GM21786 (cell line): Measurements from ENCODE around the gene DUOX1.

Experiments
- ATAC-seq: cut with Tn5 transposase; IDR thresholded peaks from one replicate; pipeline ENCODE4 v1.9.1; 2021; ENCODE audit not compliant: unreplicated experiment

The DUOX1 gene

GRCh38 chr15:45166834-45167630, 37.2 kb downstream of the DUOX1 start:
- peak; percentile 92 for ATAC-seq

DNA sequence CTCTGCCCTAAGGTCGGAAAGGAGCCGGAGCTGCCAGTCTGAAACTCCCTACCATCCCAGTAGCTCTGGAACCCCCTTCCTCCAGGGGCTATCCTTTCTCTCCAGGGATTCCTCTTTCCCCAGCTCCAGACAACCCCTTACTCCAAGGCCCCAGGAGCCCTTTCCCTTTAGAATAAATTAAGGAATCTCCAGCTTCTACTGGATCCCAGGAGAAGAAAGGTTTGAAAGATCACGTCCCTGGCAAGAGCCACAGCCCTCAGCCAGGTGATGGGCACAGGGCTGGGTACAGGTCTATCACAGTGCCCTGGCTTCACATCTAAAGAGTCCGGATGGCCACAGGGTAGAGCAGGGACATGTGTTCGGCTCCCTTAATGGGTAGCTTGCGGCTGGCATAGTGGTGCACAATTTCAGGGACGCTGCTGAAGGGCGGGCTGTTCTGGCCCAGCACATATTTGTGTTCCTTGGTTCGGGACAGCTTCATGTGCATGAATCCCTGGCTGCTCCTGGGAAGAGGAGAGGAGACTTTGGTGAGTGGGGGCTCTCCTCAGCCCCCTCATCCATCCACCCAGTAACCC, 37.9 kb downstream of the DUOX1 start:
- ATAC-seq, result no peak

DNA sequence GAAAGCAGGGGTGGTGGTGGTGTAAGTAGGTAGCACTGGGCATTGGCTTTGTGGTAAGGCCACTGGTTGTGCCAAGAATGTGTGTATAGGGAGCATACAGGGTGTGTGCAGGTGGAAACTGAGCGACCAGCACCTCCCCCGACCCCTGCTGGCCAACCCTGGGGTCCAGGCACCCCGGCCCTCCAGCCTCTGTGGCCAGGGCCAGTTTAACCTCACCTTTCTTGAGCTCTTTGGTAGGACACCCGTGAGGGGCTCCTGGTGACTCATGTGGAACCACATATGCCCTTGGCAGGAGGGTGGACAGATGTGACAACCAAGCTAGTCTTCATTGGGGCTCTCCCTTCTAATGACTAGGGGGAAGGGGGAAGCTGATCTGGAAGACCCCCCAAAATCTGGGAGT, 38.5 kb downstream of the DUOX1 start:
- ATAC-seq, result no peak

DNA sequence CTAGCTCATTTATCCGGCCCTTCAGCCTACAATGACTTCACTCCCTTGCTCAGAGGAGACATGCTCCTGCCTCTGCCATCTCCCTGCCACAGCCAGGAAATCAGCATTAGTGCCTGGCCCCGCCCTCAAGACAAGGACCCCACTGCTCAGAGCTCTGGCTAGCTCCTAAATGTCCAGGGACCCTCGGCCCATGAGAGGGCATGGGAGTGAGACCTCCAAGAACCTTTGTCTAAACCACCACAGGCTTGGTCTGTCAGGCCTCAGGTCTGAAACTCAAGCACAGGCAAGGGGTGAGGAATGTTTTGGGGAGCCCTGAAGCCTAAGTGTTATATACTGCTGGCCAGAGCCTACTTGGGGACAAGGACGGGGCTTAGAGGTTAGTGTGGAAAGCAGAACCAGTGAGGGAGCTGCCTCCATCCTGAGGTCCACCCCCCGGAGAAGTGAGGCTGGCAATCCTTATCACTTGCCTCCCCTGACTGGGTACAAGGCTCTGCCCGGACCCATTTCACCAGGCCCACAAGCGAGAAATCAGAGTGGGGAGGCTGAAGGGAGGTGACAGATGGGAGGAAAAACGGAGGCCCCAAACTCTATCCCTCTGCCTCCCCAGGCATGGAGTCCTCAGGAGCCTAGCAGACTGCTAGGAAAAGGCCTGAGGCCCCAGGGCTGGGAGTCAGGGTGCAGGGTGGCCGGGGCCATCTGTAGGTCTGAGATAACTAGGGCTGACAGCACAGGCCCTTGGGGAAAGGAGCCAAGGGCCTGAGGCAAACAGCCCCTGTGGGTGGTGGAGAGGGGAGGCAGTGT, 39.2 kb downstream of the DUOX1 start:
- no peak for ATAC-seq

GRCh38 chr15:45169608-45170480, 40.0 kb downstream of the DUOX1 start:
- no peak for ATAC-seq

- no peak for ATAC-seq
Observed at GRCh38 chr15:45171912-45172311, 42.1 kb downstream of the DUOX1 start.

DNA sequence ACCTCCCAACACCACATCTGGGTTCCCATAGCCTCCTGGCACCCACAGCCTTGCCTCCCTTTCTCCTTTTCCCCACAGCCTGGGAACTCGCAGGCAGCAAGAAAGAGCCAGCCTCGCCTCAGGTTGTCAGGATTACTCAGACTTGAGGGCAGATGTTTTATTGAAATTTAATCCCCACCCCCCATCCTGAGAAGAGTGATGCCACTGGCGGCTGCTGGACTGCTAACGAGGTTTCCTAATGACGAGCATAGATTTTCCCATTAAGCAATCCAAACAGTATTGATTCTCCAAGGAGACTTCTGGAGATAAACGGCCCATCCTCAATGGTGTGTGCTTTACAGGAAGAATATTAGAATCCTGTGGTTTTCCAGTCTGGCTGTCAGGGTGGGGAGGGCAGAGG, 44.3 kb downstream of the DUOX1 start:
- ATAC-seq, result no peak

DNA sequence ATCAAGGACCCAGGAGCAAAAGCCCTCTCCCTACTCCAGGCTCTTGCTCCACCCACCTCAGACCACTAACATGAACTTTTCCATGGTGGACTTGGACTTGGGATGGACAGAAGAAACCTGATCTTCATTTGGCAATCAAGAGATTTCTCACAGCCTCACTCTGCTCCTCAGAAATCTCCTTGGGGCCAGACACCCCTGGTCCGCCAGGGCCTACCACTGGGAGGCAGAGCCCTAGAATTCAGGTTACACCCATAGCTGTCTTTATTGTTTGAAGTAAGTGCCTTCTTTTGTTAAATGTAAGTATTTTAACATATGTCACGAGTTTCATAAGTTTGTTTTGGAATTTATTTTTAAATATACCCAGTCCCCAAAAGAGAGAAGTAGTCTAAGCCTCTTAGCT, 44.8 kb downstream of the DUOX1 start:
- no peak for ATAC-seq

GRCh38 chr15:45177285-45177684, 47.5 kb downstream of the DUOX1 start:
- no peak for ATAC-seq

DNA sequence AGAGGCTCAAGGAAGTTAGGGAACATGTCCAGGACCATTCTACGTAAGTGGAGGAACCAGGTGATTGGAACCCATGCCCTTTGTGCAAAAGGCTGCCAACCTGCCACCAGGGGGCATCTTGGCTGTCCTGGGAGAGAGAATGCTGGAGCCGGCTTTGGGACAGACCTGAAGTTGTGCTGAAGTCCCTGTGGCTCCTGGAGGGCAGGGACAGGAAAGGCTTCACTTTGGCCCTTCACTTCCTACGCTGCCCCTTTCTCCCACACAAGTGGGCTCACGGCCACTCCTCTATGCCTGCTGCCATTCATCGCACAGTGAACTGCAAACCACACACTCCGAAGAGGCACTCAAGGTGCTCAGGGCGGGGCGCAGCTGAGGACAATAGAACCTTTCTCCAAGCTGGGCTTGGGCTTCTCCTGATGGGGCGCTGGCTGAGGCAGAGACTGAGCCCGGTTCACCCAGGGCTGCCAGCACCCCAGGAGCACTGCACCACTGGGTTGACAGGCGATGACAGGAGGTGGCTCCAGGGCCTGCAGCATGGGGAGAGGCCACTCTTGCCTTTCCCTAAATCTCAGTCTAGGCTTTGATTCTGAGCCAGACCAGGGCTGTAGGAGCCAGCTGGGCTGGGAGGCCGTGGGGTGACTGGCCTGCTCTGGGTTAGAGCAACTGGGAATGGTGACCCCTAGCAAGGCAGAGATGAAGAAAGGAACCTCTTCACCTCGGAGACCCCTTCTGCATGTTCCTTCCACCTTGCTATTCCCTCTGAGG, 49.6 kb downstream of the DUOX1 start:
- ATAC-seq, result no peak

DNA sequence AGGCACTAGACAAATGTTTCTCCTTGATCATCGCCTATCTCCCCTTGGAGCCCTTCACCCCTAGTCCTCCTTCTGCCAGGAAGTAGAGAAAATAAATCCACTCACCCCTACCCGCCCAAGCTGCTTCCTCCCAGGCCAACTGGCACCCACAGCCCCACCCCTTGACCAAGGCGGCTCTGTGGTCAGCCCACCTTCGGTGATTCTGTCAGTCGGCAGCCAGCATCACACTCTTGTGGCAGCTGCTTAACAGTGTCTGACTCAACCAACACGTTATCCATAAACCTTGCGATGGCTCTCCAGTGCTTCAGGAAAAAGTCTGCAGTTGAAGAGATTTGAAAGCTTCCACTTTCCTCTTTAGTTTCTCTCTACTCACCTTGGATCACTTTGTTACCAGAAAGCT, 50.4 kb downstream of the DUOX1 start:
- ATAC-seq, result no peak

GRCh38 chr15:45180648-45181436, 51.0 kb downstream of the DUOX1 start:
- ATAC-seq, result no peak

DNA sequence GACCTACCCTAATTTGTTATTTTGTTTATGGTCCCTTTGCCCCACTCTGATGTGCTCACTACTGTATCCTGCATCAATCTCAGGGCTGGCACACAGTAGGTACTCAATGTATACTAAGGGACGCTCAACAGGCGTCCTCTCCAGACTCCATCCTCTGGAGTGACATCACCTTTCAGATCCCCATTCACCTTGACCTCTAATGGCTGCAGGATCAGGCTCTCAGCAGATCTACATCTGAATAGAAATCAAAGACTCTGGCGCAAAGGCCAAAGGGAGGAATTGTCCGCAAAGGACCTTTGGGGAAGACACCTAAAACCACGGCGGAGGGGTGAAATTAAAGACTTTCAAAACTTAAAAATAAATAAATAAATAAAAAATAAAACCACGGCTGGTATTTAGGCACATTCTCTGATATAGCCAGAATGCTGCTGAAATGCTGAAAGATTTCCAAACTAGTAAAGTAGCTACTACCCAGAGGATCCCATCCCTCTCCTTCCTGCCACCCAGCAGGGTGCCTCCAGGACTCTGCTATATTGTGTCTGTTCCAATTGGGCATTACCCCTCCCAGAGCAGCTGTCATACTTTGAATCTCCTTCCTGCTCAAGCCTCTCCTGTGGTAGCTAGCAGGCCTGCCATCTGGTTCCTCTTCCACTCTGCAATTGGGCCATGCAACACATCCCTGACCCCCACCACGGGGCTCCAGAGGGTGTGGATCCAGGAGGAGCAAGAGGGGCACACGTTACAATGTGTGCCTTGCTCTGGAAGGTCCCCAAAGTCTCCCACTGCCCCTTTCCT, 51.9 kb downstream of the DUOX1 start:
- no peak for ATAC-seq

- no peak for ATAC-seq
Observed at GRCh38 chr15:45182996-45183395, 53.2 kb downstream of the DUOX1 start.

DNA sequence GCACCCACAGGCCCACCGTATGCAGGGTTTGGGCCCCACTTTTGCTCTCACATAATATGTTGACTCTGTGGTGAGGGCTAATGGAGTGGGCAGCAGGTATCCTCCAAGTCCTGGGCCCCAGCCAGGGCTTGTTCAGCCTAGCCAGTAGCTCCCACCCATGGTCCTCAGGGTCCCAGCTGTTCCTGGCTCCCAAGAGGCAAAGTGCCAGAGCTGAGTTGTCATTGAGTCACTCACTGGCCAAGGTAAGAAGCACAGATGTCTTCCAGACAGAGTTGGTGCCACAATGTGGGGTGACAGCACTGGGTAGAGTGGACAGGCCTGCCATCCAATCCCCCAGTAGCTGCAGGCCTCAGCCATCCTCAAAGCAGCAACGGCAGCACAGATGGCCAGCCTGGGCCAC, 53.7 kb downstream of the DUOX1 start:
- ATAC-seq, result no peak

GRCh38 chr15:45184562-45185041, 54.8 kb downstream of the DUOX1 start:
- ATAC-seq, result no peak

GRCh38 chr15:45185069-45185779, 55.4 kb downstream of the DUOX1 start:
- ATAC-seq, result no peak
